ENCODE results near the gene PFKFB1.

The PFKFB1 gene

GRCh38 chrX:54994099-54994498 lies at the start of gene PFKFB1:
Gene PFKFB1, minus strand, starts transcription at chrX:54994188. Its CDS starts 181 bp downstream, at chrX:54994007.
- TF ChIP-seq CTCF (IDR thresholded peaks at IDR 0.05; ENCODE audit: low read depth, low read length): no peak

GRCh38 chrX:55041514-55041913 lies 47.5 kb upstream of the PFKFB1 start:
- no peak for DNase-seq (ENCODE audit: low read depth in 2 of 2)
- TF ChIP-seq CTCF (IDR thresholded peaks at IDR 0.05; ENCODE audit: low read depth, low read length): no peak
- no peak overlapping the region for H3K4me3 ChIP-seq (replicated peaks in 1 of 2; ENCODE audit: low read depth in 2 of 2, low read length in 2 of 2)

More at GRCh38 chrX:54994099-54994498, at the start of gene PFKFB1:
- no peak for DNase-seq (ENCODE audit: low read depth in 2 of 2)
- H3K4me3 ChIP-seq (replicated peaks in 1 of 2; ENCODE audit: low read depth in 2 of 2, low read length in 2 of 2): no peak within 1 kb of the TSS

- peak in 1 of 2 donors; percentile 49 for DNase-seq (ENCODE audit: low read depth in 2 of 2)
- no peak overlapping the region for H3K4me3 ChIP-seq (replicated peaks in 1 of 2; ENCODE audit: low read depth in 2 of 2, low read length in 2 of 2)
- no peak for TF ChIP-seq CTCF (IDR thresholded peaks at IDR 0.05; ENCODE audit: low read depth, low read length)
These were observed 45.5 kb upstream of the PFKFB1 start for GRCh38 chrX:55039471-55039870.

GRCh38 chrX:55033429-55033828 lies 39.4 kb upstream of the PFKFB1 start:
- H3K4me3 ChIP-seq (replicated peaks in 1 of 2; ENCODE audit: low read depth in 2 of 2, low read length in 2 of 2): no peak overlapping the region
- TF ChIP-seq CTCF (IDR thresholded peaks at IDR 0.05; ENCODE audit: low read depth, low read length): no peak
- DNase-seq (ENCODE audit: low read depth in 2 of 2): no peak

GRCh38 chrX:55030271-55031205 lies 36.5 kb upstream of the PFKFB1 start, which contains the start of gene ALAS2:
Gene ALAS2, minus strand, starts transcription at chrX:55030977. Its CDS starts 4,977 bp downstream, at chrX:55026000.
- DNase-seq (ENCODE audit: low read depth in 2 of 2): no peak
- TF ChIP-seq CTCF (IDR thresholded peaks at IDR 0.05; ENCODE audit: low read depth, low read length): no peak

GRCh38 chrX:55029291-55029690 lies 35.3 kb upstream of the PFKFB1 start:
- no peak overlapping the region for H3K4me3 ChIP-seq (replicated peaks in 1 of 2; ENCODE audit: low read depth in 2 of 2, low read length in 2 of 2)
- DNase-seq (ENCODE audit: low read depth in 2 of 2): no peak
- TF ChIP-seq CTCF (IDR thresholded peaks at IDR 0.05; ENCODE audit: low read depth, low read length): no peak

More at GRCh38 chrX:55030271-55031205, 36.5 kb upstream of the PFKFB1 start, which contains the start of gene ALAS2:
- no peak within 1 kb of the TSS for H3K4me3 ChIP-seq (replicated peaks in 1 of 2; ENCODE audit: low read depth in 2 of 2, low read length in 2 of 2)
